SK-N-SH (cell line): Measurements from ENCODE around the gene GALNT17. TPM values are rescaled to one million over a fixed set of nuclear protein-coding genes. Genes with fewer than 3 reads are reported as not detected.

Source experiments
- CTCF ChIA-PET: fragments of 300-600, 350-600 bp; formaldehyde crosslinking; extraction: SDS; loops from one replicate; lab custom pipeline; 2021; lab: Yijun Ruan, JAX
- POLR2A ChIA-PET: fragments of 350-600 bp; sonication (Branson Sonifier 250); formaldehyde crosslinking; extraction: SDS; loops from one replicate; lab custom pipeline; 2020; ENCODE audit warnings: antibody characterized with exemption, inconsistent platforms; lab: Yijun Ruan, JAX
- DNase-seq: peaks from one replicate; pipeline ENCODE4 v3.0.0; 2012
- H2AFZ ChIP-seq: fragments of 200-600 bp; sonication (generic); 2 replicates; pipeline ENCODE4 v1.8.1; 2016; ENCODE audit warnings: antibody characterized with exemption, mild to moderate bottlenecking, low read depth
- H3F3A ChIP-seq: fragments of 200-600 bp; sonication (generic); replicated peaks from 2 replicates; pipeline ENCODE3; 2016; ENCODE audit warnings: antibody characterized with exemption, mild to moderate bottlenecking; ENCODE audit not compliant: insufficient read depth
- H3K27ac ChIP-seq, 2 experiments: fragments of 200-500 bp in 1 of 2; fragments of 200-600 bp in 1 of 2; sonication (Bioruptor generic) in 1 of 2; sonication (generic), shearing (Covaris generic) in 1 of 2; 2 replicates each; pipeline versions ENCODE4 v1.5.1 to v1.6.1; 2014 to 2016; ENCODE audit warnings: low read depth in 2 of 2, inconsistent platforms in 1 of 2, low read length in 1 of 2, mild to moderate bottlenecking in 1 of 2, mixed read lengths in 1 of 2
- H3K27me3 ChIP-seq: fragments of 200-600 bp; sonication (generic), shearing (Covaris generic); 2 replicates; pipeline ENCODE4 v1.6.1; 2016; ENCODE audit warnings: mixed run types; ENCODE audit not compliant: insufficient read depth
- H3K36me3 ChIP-seq, 2 experiments: fragments of 200-500 bp in 1 of 2; fragments of 200-600 bp in 1 of 2; sonication (Bioruptor generic) in 1 of 2; sonication (generic) in 1 of 2; replicated peaks in 1 of 2; 2 replicates each; pipeline versions ENCODE3 to v1.5.1; 2014 to 2016; ENCODE audit warnings: low read length in 1 of 2, mild to moderate bottlenecking in 1 of 2; ENCODE audit not compliant: insufficient read depth in 2 of 2, control insufficient read depth in 1 of 2
- H3K4me1 ChIP-seq, 2 experiments: fragments of 200-500 bp in 1 of 2; fragments of 200-600 bp in 1 of 2; sonication (Bioruptor generic) in 1 of 2; sonication (generic), shearing (Covaris generic) in 1 of 2; 2 replicates each; pipeline versions ENCODE4 v1.5.1 to v1.6.1; 2014 to 2016; ENCODE audit warnings: low read depth in 1 of 2, low read length in 1 of 2, mixed run types in 1 of 2; ENCODE audit not compliant: insufficient read depth in 2 of 2, control insufficient read depth in 1 of 2
- H3K4me2 ChIP-seq: fragments of 200-600 bp; sonication (generic), shearing (Covaris generic); 2 replicates; pipeline ENCODE4 v1.6.1; 2017; ENCODE audit warnings: mixed run types
- H3K4me3 ChIP-seq, 2 experiments: fragments of 200-500 bp in 1 of 2; fragments of 200-600 bp in 1 of 2; sonication (Bioruptor generic) in 1 of 2; sonication (generic), shearing (Covaris generic) in 1 of 2; 2 replicates each; pipeline versions ENCODE4 v1.5.1 to v1.8.1; 2014 to 2016; ENCODE audit warnings: low read depth in 2 of 2, inconsistent platforms in 1 of 2, low read length in 1 of 2, mild to moderate bottlenecking in 1 of 2, mixed read lengths in 1 of 2, moderate library complexity in 1 of 2
- H3K79me2 ChIP-seq: fragments of 200-600 bp; sonication (generic); 2 replicates; pipeline ENCODE4 v1.8.1; 2017; ENCODE audit warnings: mild to moderate bottlenecking; ENCODE audit not compliant: insufficient read depth
- H3K9ac ChIP-seq: fragments of 200-600 bp; sonication (generic); 2 replicates; pipeline ENCODE4 v1.6.1; 2017; ENCODE audit warnings: mixed run types
- H3K9me2 ChIP-seq: fragments of 200-600 bp; sonication (generic); 2 replicates; pipeline ENCODE4 v1.6.1; 2017; ENCODE audit warnings: mixed run types
- H3K9me3 ChIP-seq: fragments of 200-600 bp; sonication (generic); 2 replicates; pipeline ENCODE4 v1.6.1; 2017; ENCODE audit warnings: mixed run types, mild to moderate bottlenecking, moderate library complexity
- H4K20me1 ChIP-seq: fragments of 200-600 bp; sonication (generic); 2 replicates; pipeline ENCODE4 v1.6.1; 2017; ENCODE audit warnings: mild to moderate bottlenecking, mixed run types; ENCODE audit not compliant: insufficient read depth
- ELF1 ChIP-seq: IDR thresholded peaks from 2 replicates; pipeline ENCODE4 v1.4.0; 2012
- FOXM1 ChIP-seq: IDR thresholded peaks from 2 replicates; pipeline ENCODE4 v1.4.0; 2012; ENCODE audit warnings: low read depth, mild to moderate bottlenecking
- GABPA ChIP-seq: IDR thresholded peaks from 2 replicates; pipeline ENCODE4 v1.4.0; 2012; ENCODE audit warnings: low read depth, mild to moderate bottlenecking
- GATA2 ChIP-seq: sonication (generic); formaldehyde crosslinking; IDR thresholded peaks from 2 replicates; pipeline ENCODE4 v1.5.0; 2020; ENCODE audit warnings: mild to moderate bottlenecking, missing genetic modification reagents
- JUND ChIP-seq: IDR thresholded peaks from 2 replicates; pipeline ENCODE4 v1.4.0; 2012
- MXI1 ChIP-seq: IDR thresholded peaks from 2 replicates; pipeline ENCODE4 v1.6.1; 2012; ENCODE audit warnings: mild to moderate bottlenecking, low read depth, low read length, improper control_type of control experiment
- NFIC ChIP-seq: IDR thresholded peaks from 2 replicates; pipeline ENCODE4 v1.4.0; 2012; ENCODE audit warnings: borderline replicate concordance
- RCOR1 ChIP-seq: fragments of 150-350 bp; IDR thresholded peaks from 2 replicates; pipeline ENCODE4 v1.6.1; 2017; ENCODE audit warnings: antibody characterized with exemption, low read length
- SIN3A ChIP-seq: IDR thresholded peaks from 2 replicates; pipeline ENCODE4 v1.6.1; 2012; ENCODE audit warnings: low read depth, mild to moderate bottlenecking, low read length, moderate library complexity, borderline replicate concordance
- SMC3 ChIP-seq: IDR thresholded peaks from 2 replicates; pipeline ENCODE4 v1.6.1; 2012; ENCODE audit warnings: low read depth, low read length, improper control_type of control experiment
- TCF12 ChIP-seq: IDR thresholded peaks from 2 replicates; pipeline ENCODE4 v1.4.0; 2012
- WGBS: methylation state at CpG from one replicate; pipeline ENCODE4 v1.1.6; 2017; ENCODE audit warnings: low lambda C conversion rate; 5-methylcytosine and 5-hydroxymethylcytosine counted together
- polyA plus RNA-seq, 3 experiments: library from polyadenylated mRNA; depleted of rRNA; stranded (reverse); fragments of >200 nt; gene quantifications; 2 replicates each; pipeline ENCODE4 v1.2.3, GENCODE V29; 2012
- TF ChIP-seq, protein P1 (sequence below): IDR thresholded peaks from 2 replicates; pipeline ENCODE4 v1.4.0; 2012; ENCODE audit warnings: low read depth, borderline replicate concordance
- TF ChIP-seq, protein P2 (sequence below): IDR thresholded peaks from 2 replicates; pipeline ENCODE4 v1.6.1; 2012; ENCODE audit warnings: mild to moderate bottlenecking, low read depth, low read length, moderate library complexity

The GALNT17 gene
- polyA plus RNA-seq, 1 of the 3 experiments (the other 2 are of a cell fraction): not detected

DNA sequence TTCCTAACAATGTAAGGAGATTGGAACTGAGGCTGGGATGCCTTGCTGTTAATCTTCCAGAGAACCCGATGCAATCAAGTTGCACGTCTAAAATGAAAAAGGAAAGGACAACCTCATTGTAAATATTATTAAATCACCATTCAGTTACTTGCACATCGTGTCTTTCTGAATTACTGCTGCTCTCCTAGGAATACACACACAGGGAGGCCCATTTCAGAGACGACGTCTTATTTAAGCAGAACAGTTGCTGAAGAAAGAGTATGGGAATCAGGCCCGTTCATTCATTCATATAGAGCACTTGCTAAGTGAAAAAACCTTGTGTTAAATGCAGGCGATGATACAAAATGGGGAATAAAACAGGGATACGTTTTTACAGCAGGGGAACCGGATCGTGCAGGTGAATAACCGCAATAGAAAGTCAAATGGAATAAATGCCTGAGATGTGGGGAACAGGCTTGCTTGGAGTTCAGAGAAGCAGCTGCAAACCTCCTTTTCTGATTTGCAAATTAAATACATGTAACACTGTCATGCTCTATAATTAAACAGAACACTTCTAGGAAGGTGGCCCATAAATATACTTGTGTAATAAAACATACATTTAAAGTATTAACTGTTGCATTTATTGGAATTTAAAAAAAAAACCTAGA, 409.9 kb downstream of the GALNT17 start (continued):
- TF ChIP-seq FOXM1 (no peak), RCOR1 (no peak)

DNA sequence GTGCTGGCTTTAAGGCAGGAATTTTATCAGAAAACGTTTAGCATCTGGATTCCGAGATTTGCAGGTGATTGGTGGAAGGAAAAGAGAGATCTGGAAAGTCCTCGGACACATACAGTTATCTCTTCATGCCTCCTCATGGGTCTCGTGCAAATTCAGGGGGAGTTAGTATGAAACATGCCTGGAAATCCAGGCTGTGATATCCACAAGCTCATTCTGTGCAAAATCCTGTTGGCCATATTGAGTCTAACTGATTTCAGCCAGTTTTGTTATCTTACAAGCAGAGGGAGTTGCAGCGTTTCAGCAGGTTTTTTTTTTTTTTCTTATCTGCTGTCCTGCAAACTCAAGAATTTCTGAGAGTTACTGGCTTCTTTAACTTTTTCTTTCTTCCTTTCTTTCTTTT, 411.5 kb downstream of the GALNT17 start:
- Histone ChIP-seq H3K9me2 (no peaks in the 10 kb centered on the region), H2AFZ (no peak overlapping the region), H3K4me1 (no peaks in the 10 kb centered on the region), H3K27me3 (no peaks in the 10 kb centered on the region), H3K4me3 (no peak overlapping the region), H3F3A (no peaks in the 10 kb centered on the region), H4K20me1 (no peaks in the 10 kb centered on the region), H3K79me2 (no peaks in the 10 kb centered on the region), H3K4me2 (no peak overlapping the region), H3K9ac (no peak overlapping the region), H3K27ac (no peak overlapping the region), H3K9me3 (no peaks in the 10 kb centered on the region; the same call in 1 of the 2 replicates), H3K36me3 (no peaks in the 10 kb centered on the region)
- 2% methylated on average over 5 of the region's 5 CpGs for whole genome bisulfite sequencing
- DNase-seq: no peak
- ChIA-PET POLR2A (no interaction called here), CTCF (interaction anchor here (1.1 kb wide), 1 partner anchor 687 kb away, joined by 3 read pairs; no protein-coding TSS in a partner anchor)
- TF ChIP-seq SIN3A (no peak), GATA2 (CRISPR knock-in tag) (no peak), GABPA (no peak), MXI1 (no peak), JUND (no peak), ELF1 (no peak)
- TF ChIP-seq, protein P1, sequence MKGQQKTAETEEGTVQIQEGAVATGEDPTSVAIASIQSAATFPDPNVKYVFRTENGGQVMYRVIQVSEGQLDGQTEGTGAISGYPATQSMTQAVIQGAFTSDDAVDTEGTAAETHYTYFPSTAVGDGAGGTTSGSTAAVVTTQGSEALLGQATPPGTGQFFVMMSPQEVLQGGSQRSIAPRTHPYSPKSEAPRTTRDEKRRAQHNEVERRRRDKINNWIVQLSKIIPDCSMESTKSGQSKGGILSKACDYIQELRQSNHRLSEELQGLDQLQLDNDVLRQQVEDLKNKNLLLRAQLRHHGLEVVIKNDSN: no peak
- TF ChIP-seq, protein P2, sequence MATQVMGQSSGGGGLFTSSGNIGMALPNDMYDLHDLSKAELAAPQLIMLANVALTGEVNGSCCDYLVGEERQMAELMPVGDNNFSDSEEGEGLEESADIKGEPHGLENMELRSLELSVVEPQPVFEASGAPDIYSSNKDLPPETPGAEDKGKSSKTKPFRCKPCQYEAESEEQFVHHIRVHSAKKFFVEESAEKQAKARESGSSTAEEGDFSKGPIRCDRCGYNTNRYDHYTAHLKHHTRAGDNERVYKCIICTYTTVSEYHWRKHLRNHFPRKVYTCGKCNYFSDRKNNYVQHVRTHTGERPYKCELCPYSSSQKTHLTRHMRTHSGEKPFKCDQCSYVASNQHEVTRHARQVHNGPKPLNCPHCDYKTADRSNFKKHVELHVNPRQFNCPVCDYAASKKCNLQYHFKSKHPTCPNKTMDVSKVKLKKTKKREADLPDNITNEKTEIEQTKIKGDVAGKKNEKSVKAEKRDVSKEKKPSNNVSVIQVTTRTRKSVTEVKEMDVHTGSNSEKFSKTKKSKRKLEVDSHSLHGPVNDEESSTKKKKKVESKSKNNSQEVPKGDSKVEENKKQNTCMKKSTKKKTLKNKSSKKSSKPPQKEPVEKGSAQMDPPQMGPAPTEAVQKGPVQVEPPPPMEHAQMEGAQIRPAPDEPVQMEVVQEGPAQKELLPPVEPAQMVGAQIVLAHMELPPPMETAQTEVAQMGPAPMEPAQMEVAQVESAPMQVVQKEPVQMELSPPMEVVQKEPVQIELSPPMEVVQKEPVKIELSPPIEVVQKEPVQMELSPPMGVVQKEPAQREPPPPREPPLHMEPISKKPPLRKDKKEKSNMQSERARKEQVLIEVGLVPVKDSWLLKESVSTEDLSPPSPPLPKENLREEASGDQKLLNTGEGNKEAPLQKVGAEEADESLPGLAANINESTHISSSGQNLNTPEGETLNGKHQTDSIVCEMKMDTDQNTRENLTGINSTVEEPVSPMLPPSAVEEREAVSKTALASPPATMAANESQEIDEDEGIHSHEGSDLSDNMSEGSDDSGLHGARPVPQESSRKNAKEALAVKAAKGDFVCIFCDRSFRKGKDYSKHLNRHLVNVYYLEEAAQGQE: no peak

DNA sequence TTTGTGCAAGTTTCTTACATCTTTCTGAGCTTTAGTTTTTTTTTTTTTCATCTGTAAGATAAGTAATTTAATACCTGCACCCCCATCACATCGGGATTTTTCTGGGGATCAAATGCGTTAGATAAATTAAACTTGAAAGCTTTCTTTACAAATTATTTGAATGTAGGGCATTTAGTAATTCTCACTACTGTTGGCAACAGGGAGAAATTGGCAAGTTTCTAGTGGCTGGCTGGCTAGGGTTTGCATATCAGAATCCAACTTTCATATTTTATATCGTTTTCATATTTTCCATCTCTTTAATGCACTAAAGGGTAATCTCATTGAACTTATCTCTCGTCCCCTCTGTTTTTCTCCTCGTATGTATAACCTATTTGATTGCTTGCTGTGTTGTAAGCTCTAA, 412.9 kb downstream of the GALNT17 start:
- Histone ChIP-seq H3K9me3 (no peaks in the 10 kb centered on the region; the same call in 1 of the 2 replicates), H3K4me1 (no peaks in the 10 kb centered on the region), H3F3A (no peaks in the 10 kb centered on the region), H3K79me2 (no peaks in the 10 kb centered on the region), H4K20me1 (no peaks in the 10 kb centered on the region), H2AFZ (no peak overlapping the region), H3K36me3 (no peaks in the 10 kb centered on the region), H3K4me2 (no peak overlapping the region), H3K27ac (no peak overlapping the region), H3K9ac (no peak overlapping the region), H3K27me3 (no peaks in the 10 kb centered on the region), H3K4me3 (no peak overlapping the region), H3K9me2 (no peaks in the 10 kb centered on the region)
- TF ChIP-seq NFIC (no peak), TCF12 (no peak), SMC3 (no peak)
- 25% methylated on average over 5 of the region's 5 CpGs for WGBS
- no peak for DNase-seq
- POLR2A ChIA-PET: no interaction called here
- CTCF ChIA-PET: interaction anchor here (0.8 kb wide), 1 partner anchor 493 kb away, joined by 4 read pairs; no protein-coding TSS in a partner anchor
